Measurements from ENCODE around the gene CPA4.

- no peak for TF ChIP-seq CTCF (IDR thresholded peaks at IDR 0.05)
- no peak for TF ChIP-seq POLR2A (IDR thresholded peaks at IDR 0.05)
These were observed 49.9 kb downstream of the CPA4 start for GRCh38 chr7:130342701-130343380.
